Transverse colon (tissue), 4 donors: ENCODE measurements around the gene ADAMTS16.

Experiments
- CTCF ChIP-seq, 5 experiments: fragments of 200-600 bp in 3 of 5; fragments of 450-650 bp in 2 of 5; sonication (generic) in 3 of 5; IDR thresholded peaks; 1 replicate in 2 of 5; 2 replicates in 3 of 5; pipeline ENCODE4 v1.5.1; 2016 to 2017; ENCODE audit warnings: antibody characterized with exemption in 5 of 5, inconsistent platforms in 3 of 5, mild to moderate bottlenecking in 2 of 5, moderate library complexity in 1 of 5
- EP300 ChIP-seq: sonication (generic); formaldehyde crosslinking; IDR thresholded peaks from one replicate; pipeline ENCODE4 v1.6.1; 2017; ENCODE audit warnings: antibody characterized with exemption, low read depth
- POLR2A ChIP-seq: fragments of 450-650 bp; IDR thresholded peaks from one replicate; pipeline ENCODE4 v1.6.1; 2016; ENCODE audit warnings: antibody characterized with exemption, mild to moderate bottlenecking, moderate library complexity
- POLR2AphosphoS5 ChIP-seq, 3 donors: sonication (generic); formaldehyde crosslinking; IDR thresholded peaks; one replicate each; pipeline ENCODE4 v1.6.1; 2016; ENCODE audit warnings: antibody characterized with exemption in 3 of 3

- TF ChIP-seq CTCF (IDR thresholded peaks at IDR 0.05) (no peak), EP300 (no peak), POLR2A (no peak), POLR2AphosphoS5 (IDR thresholded peaks at IDR 0.05) (no peak)
Measured at GRCh38 chr5:5145651-5146529, 5.8 kb downstream of the ADAMTS16 start.
